GM12873 (cell line): ENCODE measurements around the gene FAF1.

Source experiments
- TF ChIP-seq, protein P1 (sequence below): IDR thresholded peaks from 2 replicates; pipeline ENCODE4 v1.5.1; 2012; ENCODE audit warnings: low read depth, mild to moderate bottlenecking, moderate library complexity, low read length, control low read depth; ENCODE audit not compliant: insufficient read depth; ENCODE audit errors: missing control alignments

The FAF1 gene

DNA sequence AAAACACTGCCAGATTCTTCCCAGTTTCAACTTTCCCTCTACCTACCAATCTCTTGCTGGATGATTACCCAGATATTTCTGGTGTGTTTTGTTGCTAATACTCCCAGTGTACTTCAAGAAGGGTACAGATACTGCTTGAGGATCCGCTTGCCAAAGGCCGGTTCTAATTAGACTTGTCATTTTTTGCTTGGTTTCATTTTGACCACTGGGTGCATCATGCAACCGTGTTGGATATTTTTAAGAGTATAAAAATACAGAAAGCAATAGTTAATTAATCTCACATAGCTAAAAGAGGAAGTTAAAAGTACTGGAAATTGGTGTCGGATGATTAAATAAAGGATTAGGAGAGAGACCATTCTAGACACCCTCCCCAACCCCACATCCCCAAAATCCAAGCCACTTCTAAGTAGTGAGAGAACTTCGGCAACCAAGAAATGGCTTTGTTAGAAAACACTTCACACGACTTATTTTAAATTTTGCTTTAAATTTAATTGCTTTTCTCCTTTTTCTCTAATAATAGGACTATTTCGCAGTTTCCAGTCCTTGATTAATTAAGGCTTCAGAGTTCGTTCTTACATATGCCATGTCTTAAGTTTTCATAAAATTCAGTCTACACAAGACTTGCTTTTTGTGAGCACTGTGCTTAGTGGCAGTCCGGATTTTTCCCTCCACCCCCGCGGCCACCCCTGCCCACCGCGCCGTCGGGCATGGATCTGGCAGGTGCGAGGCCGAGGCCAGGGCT lies 7.5 kb upstream of the FAF1 start:
- TF ChIP-seq, protein P1, sequence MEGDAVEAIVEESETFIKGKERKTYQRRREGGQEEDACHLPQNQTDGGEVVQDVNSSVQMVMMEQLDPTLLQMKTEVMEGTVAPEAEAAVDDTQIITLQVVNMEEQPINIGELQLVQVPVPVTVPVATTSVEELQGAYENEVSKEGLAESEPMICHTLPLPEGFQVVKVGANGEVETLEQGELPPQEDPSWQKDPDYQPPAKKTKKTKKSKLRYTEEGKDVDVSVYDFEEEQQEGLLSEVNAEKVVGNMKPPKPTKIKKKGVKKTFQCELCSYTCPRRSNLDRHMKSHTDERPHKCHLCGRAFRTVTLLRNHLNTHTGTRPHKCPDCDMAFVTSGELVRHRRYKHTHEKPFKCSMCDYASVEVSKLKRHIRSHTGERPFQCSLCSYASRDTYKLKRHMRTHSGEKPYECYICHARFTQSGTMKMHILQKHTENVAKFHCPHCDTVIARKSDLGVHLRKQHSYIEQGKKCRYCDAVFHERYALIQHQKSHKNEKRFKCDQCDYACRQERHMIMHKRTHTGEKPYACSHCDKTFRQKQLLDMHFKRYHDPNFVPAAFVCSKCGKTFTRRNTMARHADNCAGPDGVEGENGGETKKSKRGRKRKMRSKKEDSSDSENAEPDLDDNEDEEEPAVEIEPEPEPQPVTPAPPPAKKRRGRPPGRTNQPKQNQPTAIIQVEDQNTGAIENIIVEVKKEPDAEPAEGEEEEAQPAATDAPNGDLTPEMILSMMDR: no peak

DNA sequence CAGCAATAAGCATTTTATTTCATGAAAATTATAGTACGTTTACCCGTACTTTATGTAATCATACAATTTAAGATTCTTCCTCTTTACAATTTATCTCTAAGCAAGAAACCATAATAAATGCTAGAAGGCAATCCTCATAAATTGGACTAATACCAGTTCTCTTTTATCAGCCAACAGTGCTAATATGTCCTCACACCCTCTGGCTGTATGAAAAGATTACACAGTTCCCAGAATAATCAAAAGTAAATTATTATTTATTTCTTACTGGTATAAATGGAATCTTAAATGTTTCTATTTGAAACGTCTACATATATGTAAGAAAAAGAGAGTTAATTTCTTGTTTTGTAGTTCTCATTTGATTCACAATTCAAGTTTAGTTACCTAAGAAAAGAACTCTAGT lies 6.9 kb upstream of the FAF1 start:
- TF ChIP-seq, protein P1: no peak

DNA sequence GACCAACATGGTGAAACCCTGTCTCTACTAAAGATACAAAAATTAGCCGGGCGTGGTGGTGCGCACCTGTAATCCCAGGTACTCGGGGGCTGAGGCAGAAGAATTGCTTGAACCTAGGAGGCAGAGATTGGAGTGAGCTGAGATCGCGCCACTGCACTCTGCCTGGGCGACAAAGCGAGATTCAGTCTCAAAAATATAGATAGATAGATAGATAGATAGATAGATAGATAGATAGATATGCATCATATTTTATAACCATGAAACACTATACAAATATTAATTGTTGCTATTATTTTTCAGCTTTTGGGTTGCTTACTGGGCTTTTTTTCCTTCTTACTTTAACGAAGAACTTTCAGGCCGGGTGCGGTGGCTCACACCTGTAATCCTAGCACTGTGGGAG lies 4.8 kb upstream of the FAF1 start:
- TF ChIP-seq, protein P1: no peak

DNA sequence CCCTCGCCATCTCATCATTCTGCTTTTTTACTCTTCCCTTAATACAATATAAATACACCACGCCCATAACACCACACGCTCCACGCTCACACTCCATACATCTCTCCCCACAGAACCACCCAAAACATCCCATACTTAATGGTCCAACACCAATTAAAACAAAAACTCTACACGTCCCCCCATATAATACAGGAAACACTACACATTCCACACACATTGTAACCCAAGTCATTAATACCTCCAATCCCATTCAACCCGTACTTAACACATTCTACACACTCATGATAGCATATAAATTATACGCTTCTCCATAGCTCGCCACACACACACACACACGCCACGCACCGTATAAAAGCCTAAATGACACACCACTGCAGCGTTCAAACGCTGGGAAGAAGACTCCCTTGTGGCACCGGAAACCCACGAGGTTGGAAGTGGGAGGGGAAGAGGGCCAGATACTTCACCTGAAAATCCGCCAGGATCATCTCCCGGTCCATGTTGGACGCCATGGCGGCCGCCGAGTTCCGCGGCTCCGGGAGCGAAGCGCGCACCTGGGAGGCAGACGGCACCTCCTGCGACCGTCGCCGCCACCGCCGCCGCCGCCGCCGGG lies 659 bp downstream of the FAF1 start:
- TF ChIP-seq, protein P1: no peak

DNA sequence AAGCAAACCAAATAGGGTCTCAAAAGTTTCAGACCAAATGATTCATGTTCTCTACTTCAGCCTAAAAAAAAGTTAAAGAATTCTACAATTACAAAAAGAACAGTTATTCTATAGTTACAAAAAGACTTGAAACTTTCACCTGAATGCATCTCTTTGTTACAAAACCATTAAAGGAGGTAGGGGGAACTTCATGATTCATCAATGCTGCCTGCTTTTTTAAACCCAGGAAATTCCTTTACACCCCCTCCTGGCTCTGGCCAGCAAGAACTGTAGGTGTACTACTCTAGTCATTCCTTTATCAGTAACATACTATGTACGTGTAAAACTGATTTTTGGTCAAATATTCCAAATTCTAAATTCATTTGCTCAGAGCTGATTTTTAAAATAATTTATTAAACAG lies 5.0 kb downstream of the FAF1 start:
- TF ChIP-seq, protein P1: no peak

DNA sequence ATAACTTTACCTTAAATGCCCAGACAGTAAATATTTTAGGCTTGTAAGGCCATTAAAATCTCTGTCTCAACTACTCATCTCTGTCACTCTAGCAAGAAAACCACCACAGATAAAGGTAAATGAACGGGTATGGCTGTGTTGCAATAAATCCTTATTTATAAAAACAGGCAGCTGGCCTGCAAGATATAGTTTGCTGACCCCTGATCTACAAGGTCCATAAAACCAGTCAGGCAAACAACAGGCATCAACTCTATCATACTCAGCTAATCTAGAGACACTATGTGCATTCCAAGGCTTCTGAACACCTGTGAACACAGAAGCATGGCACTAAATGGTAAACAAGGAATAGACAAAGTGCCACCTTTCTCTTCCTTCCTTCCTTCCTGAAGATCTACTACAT lies 9.7 kb downstream of the FAF1 start:
- TF ChIP-seq, protein P1: no peak

DNA sequence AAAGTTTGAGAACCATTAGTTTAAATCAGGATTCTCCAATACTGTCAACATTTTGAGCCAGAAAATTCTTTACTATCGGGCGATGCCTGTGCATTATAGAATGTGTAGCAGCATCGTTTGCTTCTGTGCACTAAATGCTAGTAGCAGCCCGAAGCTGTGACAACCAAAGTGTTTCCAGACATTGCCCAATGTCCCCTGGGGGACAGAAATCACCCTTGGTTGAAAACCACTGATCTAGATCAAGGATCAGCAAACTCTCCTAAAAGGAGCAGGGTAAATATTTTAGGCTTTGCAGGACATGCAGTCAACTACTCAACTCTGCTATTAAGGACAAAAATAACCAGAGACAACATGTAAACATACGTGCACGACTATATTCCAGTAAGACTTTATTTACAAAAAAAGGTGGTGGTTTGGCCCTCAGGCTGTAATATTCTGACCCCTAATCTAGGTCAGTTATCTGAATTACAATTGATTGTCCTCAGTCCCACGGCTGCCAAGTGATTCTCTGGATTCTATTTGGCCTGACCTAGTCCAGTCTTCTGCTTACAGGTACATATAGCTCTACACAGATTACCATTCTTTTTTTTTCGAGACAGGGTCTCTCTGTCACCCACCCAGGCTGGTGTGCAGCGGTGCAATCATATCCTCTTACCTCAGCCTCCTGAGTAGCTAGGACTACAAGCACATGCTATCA lies 10.6 kb downstream of the FAF1 start:
- TF ChIP-seq, protein P1: no peak
